Trophoblast cell (in vitro differentiated cells and primary cell): ENCODE data around the gene ZBTB32.

Experiments used
- DNase-seq, 2 donors: peaks; one replicate each; pipeline ENCODE4 v3.0.0-alpha.2; 2016
- H2AFZ ChIP-seq: 2 replicates; pipeline ENCODE4 v1.6.1; 2013; ENCODE audit warnings: low read length, moderate library complexity, mild to moderate bottlenecking; ENCODE audit not compliant: insufficient read depth, poor library complexity
- H2AK5ac ChIP-seq: 2 replicates; pipeline ENCODE4 v1.6.1; 2013; ENCODE audit warnings: mild to moderate bottlenecking, low read length
- H2BK120ac ChIP-seq: 2 replicates; pipeline ENCODE4 v1.6.1; 2013; ENCODE audit warnings: low read length, mild to moderate bottlenecking, moderate library complexity; ENCODE audit not compliant: insufficient read depth, poor library complexity
- H2BK12ac ChIP-seq: 2 replicates; pipeline ENCODE4 v1.6.1; 2013; ENCODE audit warnings: mild to moderate bottlenecking, low read length, moderate library complexity
- H2BK5ac ChIP-seq: 2 replicates; pipeline ENCODE4 v1.6.1; 2013; ENCODE audit warnings: low read length, low read depth, moderate library complexity, mild to moderate bottlenecking; ENCODE audit not compliant: poor library complexity
- H3K14ac ChIP-seq: 2 replicates; pipeline ENCODE4 v1.6.1; 2013; ENCODE audit warnings: mild to moderate bottlenecking, low read length
- H3K18ac ChIP-seq: 2 replicates; pipeline ENCODE4 v1.6.1; 2013; ENCODE audit warnings: mild to moderate bottlenecking, low read length
- H3K23ac ChIP-seq: 2 replicates; pipeline ENCODE4 v1.6.1; 2013; ENCODE audit warnings: low read length
- H3K27ac ChIP-seq: 2 replicates; pipeline ENCODE4 v1.5.1; 2013; ENCODE audit warnings: low read depth, mild to moderate bottlenecking, inconsistent platforms, low read length, moderate library complexity
- H3K27me3 ChIP-seq: 2 replicates; pipeline ENCODE4 v1.6.1; 2013; ENCODE audit warnings: inconsistent platforms, mild to moderate bottlenecking, low read length, moderate library complexity; ENCODE audit not compliant: insufficient read depth
- H3K36me3 ChIP-seq, 2 experiments: 1 replicate in 1 of 2; 2 replicates in 1 of 2; pipeline ENCODE4 v1.6.1; 2013; ENCODE audit warnings: low read length in 2 of 2, mild to moderate bottlenecking in 2 of 2, moderate library complexity in 1 of 2; ENCODE audit not compliant: insufficient read depth in 2 of 2, control insufficient read depth in 1 of 2
- H3K4ac ChIP-seq: 2 replicates; pipeline ENCODE4 v1.6.1; 2013; ENCODE audit warnings: low read depth, mild to moderate bottlenecking, low read length, moderate library complexity
- H3K4me1 ChIP-seq, 2 experiments: 1 replicate in 1 of 2; 2 replicates in 1 of 2; pipeline ENCODE4 v1.6.1; 2013; ENCODE audit warnings: low read length in 2 of 2, mild to moderate bottlenecking in 2 of 2, moderate library complexity in 1 of 2; ENCODE audit not compliant: insufficient read depth in 2 of 2, control insufficient read depth in 1 of 2
- H3K4me2 ChIP-seq: 2 replicates; pipeline ENCODE4 v1.6.1; 2013; ENCODE audit warnings: inconsistent platforms, mild to moderate bottlenecking, low read length, moderate library complexity
- H3K4me3 ChIP-seq: 2 replicates; pipeline ENCODE4 v1.5.1; 2013; ENCODE audit warnings: mild to moderate bottlenecking, low read depth, low read length, inconsistent platforms
- H3K79me1 ChIP-seq: one replicate; pipeline ENCODE4 v1.6.1; 2013; ENCODE audit warnings: low read length
- H3K79me2 ChIP-seq: 2 replicates; pipeline ENCODE4 v1.6.1; 2013; ENCODE audit warnings: low read length, mild to moderate bottlenecking; ENCODE audit not compliant: control insufficient read depth, insufficient read depth, poor library complexity
- H3K9ac ChIP-seq: 2 replicates; pipeline ENCODE4 v1.6.1; 2013; ENCODE audit warnings: mild to moderate bottlenecking, low read length
- H3K9me3 ChIP-seq: 2 replicates; pipeline ENCODE4 v1.6.1; 2013; ENCODE audit warnings: low read depth, mild to moderate bottlenecking, control low read depth, inconsistent platforms, low read length; ENCODE audit not compliant: insufficient read depth
- H4K12ac ChIP-seq: 2 replicates; pipeline ENCODE4 v1.6.1; 2013; ENCODE audit warnings: low read depth, mild to moderate bottlenecking, low read length, moderate library complexity
- H4K8ac ChIP-seq: 2 replicates; pipeline ENCODE4 v1.6.1; 2013; ENCODE audit warnings: low read depth, mild to moderate bottlenecking, low read length, moderate library complexity
- H4K91ac ChIP-seq: one replicate; pipeline ENCODE4 v1.6.1; 2013; ENCODE audit warnings: low read depth, mild to moderate bottlenecking, low read length, moderate library complexity
- WGBS: extraction: QIAGEN DNeasy Blood & Tissue Kit; methylation state at CpG from one replicate; pipeline ENCODE4 v1.1.7; 2013; ENCODE audit warnings: missing lambda C conversion rate; ENCODE audit not compliant: insufficient read length, insufficient coverage; ENCODE audit errors: extremely low coverage; 5-methylcytosine and 5-hydroxymethylcytosine counted together

The ZBTB32 gene

DNA sequence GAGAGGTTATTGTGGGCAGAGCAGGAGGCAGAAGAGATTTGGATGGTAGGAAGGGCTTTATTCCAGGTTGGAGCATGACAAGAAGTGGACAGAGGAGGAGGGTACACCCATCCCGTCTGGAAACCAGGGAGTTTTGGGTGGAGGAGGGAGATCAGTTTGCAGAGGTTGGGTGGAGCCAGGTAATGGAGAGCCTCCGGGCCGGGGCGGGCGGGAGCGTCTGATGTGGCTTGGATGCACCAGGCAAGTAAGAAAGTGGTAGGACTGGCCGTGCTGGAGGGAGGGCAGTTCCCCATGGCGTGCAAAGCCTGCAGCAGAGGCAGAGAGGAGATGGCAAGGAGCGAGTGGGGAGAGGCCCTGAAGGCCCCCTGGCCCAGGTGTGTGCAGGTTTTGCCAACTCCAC lies 27.0 kb downstream of the ZBTB32 start:
- Histone ChIP-seq H2AK5ac (no peak overlapping the region), H3K4me3 (no peak overlapping the region), H4K8ac (no peak overlapping the region), H3K9ac (no peak overlapping the region), H4K12ac (no peak overlapping the region), H3K4me1 (no peaks in the 10 kb centered on the region), H3K79me1 (peaks cover 3% of the 10 kb centered on the region), H3K79me2 (no peaks in the 10 kb centered on the region), H3K14ac (no peak overlapping the region), H3K27me3 (no peaks in the 10 kb centered on the region), H3K23ac (no peak overlapping the region), H3K4ac (no peak overlapping the region), H2BK120ac (no peak overlapping the region), H2AFZ (no peak overlapping the region), H2BK5ac (no peak overlapping the region), H4K91ac (no peak overlapping the region), H3K18ac (no peak overlapping the region), H3K36me3 (peaks cover 91 to 92% of the 10 kb centered on the region in 2 experiments), H3K27ac (no peak overlapping the region), H3K9me3 (no peaks in the 10 kb centered on the region), H3K4me2 (no peak overlapping the region), H2BK12ac (no peak overlapping the region)
- WGBS: no CpG with 5 or more reads among the region's 9 CpGs
- peak in 1 of 2 donors; percentile 15 for DNase-seq

DNA sequence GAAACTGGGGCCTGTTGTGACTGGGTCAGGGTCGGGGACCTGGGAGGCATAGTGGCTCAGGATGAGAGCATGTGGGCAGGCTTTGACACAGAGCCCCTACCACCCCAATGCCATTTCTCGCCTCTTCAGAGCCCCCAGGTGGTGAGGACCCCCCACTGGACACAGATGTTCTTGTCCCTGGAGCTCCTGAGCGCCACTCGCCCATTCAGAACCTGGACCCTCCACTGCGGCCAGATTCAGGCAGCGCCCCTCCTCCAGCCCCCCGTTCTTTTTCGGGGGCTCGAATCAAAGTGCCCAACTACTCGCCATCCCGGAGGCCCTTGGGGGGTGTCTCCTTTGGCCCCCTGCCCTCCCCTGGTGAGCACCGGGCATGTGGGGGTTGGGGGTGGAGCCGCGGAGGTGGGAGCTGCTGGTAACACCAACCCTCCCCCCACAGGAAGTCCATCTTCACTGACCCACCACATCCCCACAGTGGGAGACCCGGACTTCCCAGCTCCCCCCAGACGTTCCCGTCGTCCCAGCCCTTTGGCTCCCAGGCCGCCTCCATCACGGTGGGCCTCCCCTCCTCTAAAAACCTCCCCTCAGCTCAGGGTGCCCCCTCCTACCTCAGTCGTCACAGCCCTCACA lies 27.5 kb downstream of the ZBTB32 start:
- H3K18ac ChIP-seq: peak overlapping the region; percentile 27
- no peak overlapping the region for H2BK120ac ChIP-seq
- H3K4me1 ChIP-seq: no peaks in the 10 kb centered on the region
- H3K9me3 ChIP-seq: no peaks in the 10 kb centered on the region
- H3K27ac ChIP-seq: no peak overlapping the region
- no peaks in the 10 kb centered on the region for H3K27me3 ChIP-seq
- H3K4ac ChIP-seq: no peak overlapping the region
- H3K79me2 ChIP-seq: no peaks in the 10 kb centered on the region
- no peak overlapping the region for H2AFZ ChIP-seq
- H3K36me3 ChIP-seq: peaks cover 94% of the 10 kb centered on the region in 2 experiments
- H2AK5ac ChIP-seq: no peak overlapping the region
- no peak overlapping the region for H2BK12ac ChIP-seq
- no peak overlapping the region for H3K23ac ChIP-seq
- H3K14ac ChIP-seq: no peak overlapping the region
- DNase-seq: no peak
- peak overlapping the region; percentile 9 for H4K12ac ChIP-seq
- no peak overlapping the region for H4K91ac ChIP-seq
- H3K79me1 ChIP-seq: peaks cover 3% of the 10 kb centered on the region
- no peak overlapping the region for H2BK5ac ChIP-seq
- no peak overlapping the region for H3K9ac ChIP-seq
- H4K8ac ChIP-seq: no peak overlapping the region
- H3K4me2 ChIP-seq: no peak overlapping the region
- H3K4me3 ChIP-seq: no peak overlapping the region
- no CpG with 5 or more reads among the region's 21 CpGs for WGBS

DNA sequence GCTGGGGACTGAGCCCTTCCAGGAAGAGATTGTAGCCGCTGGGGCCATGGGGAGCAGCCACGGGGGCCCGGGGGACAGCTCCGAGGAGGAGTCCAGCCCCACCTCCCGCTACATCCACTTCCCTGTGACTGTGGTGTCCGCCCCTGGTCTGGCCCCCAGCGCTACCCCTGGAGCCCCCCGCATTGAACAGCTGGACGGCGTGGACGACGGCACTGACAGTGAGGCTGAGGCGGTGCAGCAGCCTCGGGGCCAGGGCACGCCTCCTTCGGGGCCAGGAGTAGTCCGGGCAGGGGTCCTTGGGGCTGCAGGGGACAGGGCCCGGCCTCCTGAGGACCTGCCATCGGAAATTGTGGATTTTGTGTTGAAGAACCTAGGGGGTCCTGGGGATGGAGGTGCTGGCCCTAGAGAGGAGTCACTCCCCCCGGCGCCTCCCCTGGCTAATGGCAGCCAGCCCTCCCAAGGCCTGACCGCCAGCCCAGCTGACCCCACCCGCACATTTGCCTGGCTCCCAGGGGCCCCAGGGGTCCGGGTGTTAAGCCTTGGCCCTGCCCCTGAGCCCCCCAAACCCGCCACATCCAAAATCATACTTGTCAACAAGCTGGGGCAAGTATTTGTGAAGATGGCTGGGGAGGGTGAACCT lies 28.3 kb downstream of the ZBTB32 start:
- DNase-seq: no peak
- Histone ChIP-seq H3K4me2 (no peak overlapping the region), H2BK120ac (no peak overlapping the region), H3K4ac (no peak overlapping the region), H4K12ac (no peak overlapping the region), H3K36me3 (peaks cover 93 to 94% of the 10 kb centered on the region in 2 experiments), H4K8ac (no peak overlapping the region), H2BK5ac (no peak overlapping the region), H3K23ac (no peak overlapping the region), H3K4me1 (no peaks in the 10 kb centered on the region), H3K27me3 (no peaks in the 10 kb centered on the region), H3K27ac (no peak overlapping the region), H3K9me3 (no peaks in the 10 kb centered on the region), H3K14ac (no peak overlapping the region), H2AK5ac (no peak overlapping the region), H3K18ac (no peak overlapping the region), H3K9ac (no peak overlapping the region), H2BK12ac (no peak overlapping the region), H3K79me2 (no peaks in the 10 kb centered on the region), H2AFZ (no peak overlapping the region), H4K91ac (no peak overlapping the region), H3K79me1 (peaks cover 3% of the 10 kb centered on the region), H3K4me3 (no peak overlapping the region)
- WGBS: no CpG with 5 or more reads among the region's 25 CpGs

DNA sequence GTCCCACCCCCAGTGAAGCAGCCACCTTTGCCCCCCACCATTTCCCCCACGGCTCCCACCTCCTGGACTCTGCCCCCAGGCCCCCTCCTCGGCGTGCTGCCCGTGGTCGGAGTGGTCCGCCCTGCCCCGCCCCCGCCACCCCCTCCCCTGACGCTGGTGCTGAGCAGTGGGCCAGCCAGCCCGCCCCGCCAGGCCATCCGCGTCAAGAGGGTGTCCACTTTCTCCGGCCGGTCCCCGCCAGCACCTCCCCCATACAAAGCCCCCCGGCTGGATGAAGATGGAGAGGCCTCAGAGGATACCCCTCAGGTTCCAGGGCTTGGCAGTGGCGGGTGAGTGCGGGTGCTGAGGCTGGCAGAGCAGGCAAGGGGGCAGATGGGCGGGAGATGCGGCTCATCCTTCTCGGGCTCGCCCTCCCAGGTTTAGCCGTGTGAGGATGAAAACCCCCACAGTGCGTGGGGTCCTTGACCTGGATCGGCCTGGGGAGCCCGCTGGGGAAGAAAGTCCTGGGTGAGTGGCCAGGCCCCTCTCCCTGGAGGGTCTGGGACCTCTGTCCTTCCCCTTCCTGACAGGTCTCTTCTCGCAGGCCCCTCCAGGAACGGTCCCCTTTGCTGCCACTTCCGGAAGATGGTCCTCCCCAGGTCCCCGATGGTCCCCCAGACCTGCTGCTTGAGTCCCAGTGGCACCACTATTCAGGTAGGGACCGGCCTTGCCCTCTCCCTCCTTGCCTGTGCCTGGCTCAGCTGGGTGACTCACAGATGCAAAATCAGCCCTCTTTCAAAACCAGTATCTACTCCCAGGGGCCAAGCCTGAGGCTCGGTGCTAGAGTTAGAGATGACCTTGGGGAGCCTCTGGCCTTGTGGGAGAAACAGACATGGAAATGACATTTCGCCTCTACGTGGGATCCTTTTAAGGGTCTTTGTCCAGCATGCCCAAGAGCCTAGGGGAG lies 29.1 kb downstream of the ZBTB32 start:
- no peaks in the 10 kb centered on the region for H3K9me3 ChIP-seq
- no peak overlapping the region for H2BK5ac ChIP-seq
- H3K79me2 ChIP-seq: no peaks in the 10 kb centered on the region
- no peak overlapping the region for H3K4ac ChIP-seq
- no peak overlapping the region for H3K4me2 ChIP-seq
- no peaks in the 10 kb centered on the region for H3K27me3 ChIP-seq
- peaks cover 93 to 94% of the 10 kb centered on the region in 2 experiments for H3K36me3 ChIP-seq
- no peak for DNase-seq
- H4K91ac ChIP-seq: peak overlapping the region; percentile 20
- no peak overlapping the region for H3K18ac ChIP-seq
- H3K23ac ChIP-seq: no peak overlapping the region
- WGBS: no CpG with 5 or more reads among the region's 35 CpGs
- no peak overlapping the region for H2AFZ ChIP-seq
- peaks cover 3% of the 10 kb centered on the region for H3K79me1 ChIP-seq
- H4K12ac ChIP-seq: no peak overlapping the region
- no peak overlapping the region for H3K27ac ChIP-seq
- H3K4me1 ChIP-seq: no peaks in the 10 kb centered on the region
- no peak overlapping the region for H2AK5ac ChIP-seq
- no peak overlapping the region for H2BK12ac ChIP-seq
- no peak overlapping the region for H3K4me3 ChIP-seq
- H2BK120ac ChIP-seq: no peak overlapping the region
- no peak overlapping the region for H4K8ac ChIP-seq
- no peak overlapping the region for H3K9ac ChIP-seq
- H3K14ac ChIP-seq: no peak overlapping the region
